CD4-positive, alpha-beta T cell treated with Interleukin-15 for 4 hours (primary cell): Measurements from ENCODE around the gene SMIM32.

Experiments used
- DNase-seq: peaks from one replicate; pipeline ENCODE4 v3.0.0-alpha.2; 2020; ENCODE audit warnings: low spot score

The SMIM32 gene

DNA sequence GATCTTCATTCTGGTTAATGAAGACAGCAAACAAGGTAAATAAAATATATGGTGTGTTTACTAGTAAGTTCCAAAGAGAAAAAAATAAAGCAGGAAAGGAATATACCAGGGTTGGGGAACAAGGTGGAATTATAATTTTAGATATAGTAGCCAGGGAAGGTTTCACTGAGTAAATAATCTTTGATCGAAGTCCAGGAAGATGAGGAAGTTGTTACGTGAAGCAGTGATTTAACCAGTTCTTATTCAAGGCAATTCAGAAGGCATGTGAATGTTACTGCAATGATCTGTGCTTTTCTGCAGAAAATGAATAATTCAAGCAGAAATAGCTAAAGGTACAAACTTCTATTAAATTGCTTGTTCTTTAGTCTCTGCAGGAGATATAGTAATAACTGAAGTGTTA, 6.2 kb downstream of the SMIM32 start:
- DNase-seq = no peak

DNA sequence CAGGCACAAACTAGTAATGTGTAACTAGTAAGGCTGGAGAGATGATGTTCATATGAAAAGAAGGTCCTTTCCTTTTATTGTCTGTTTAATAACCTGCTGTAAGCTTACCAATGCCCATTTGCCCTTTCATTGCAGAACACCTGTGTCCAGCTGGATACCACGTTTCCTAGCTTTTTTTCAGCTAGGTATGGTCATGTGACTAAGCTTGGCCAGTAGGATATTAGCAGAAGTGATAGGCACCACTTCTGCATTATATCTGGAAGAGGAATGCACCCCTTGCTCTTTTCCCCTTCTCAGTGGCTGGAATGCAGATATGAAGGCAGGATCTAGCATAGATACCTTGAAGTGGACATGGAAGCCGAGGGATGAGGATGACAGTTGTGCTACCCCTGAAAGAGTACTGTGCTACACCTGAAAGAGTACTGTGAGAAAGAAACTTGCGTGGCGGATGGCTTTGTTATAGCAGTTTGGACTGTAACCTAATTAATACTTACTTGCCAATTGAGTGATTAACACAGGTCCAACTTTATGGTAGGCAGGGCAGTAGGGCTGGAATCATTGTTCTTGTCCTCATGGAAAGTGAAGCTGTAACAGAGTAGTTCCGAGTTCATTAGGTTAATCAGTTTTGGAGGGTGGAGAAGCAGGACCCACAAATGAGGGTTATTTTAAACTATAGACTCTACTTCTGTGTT, 6.8 kb downstream of the SMIM32 start:
- DNase-seq = no peak

DNA sequence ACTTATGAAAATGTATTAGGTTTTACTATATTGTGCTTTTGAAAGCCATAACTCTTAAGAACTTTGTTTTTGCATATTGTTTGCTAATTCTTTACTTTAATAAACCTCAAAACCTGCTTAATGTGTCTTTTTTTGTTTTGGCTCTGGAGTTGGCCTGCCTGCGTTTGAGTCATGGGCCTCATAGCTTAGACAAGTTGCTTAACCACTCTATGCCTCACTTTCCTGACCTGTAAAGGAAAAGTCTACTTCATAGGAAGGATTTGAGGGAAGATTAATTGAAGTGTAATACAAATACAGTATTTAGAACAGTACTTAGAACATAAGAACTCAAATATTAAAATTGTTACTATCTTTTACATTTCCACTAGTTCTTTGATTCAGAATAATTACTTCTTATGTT, 10.3 kb downstream of the SMIM32 start:
- DNase-seq = no peak

DNA sequence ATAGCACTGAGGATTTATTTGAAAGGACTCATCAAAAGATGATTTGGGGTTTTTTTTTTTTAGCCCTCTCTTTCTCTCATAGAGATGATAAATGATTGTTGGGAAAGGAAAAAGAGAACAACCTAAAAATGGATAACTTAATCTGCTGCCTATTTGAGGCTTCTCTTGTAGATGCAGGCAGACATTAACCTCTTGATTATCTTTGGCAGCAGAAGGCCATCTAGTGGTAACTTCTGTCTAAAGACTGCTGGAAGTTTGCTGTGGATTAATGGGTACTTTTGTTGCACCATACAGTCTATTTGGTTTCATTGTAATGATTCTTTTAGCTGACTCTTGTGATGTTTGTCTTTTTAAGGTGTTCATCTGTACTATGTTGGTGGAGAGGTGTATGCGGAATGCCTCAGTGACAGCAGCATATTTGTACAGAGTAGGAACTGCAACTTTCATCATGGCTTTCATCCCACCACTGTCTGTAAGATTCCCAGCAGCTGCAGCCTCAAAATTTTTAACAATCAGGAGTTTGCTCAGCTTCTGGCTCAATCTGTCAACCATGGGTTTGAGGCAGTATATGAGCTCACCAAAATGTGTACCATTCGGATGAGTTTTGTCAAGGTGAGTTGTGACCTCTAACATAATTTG, 18.8 kb downstream of the SMIM32 start:
- no peak for DNase-seq

DNA sequence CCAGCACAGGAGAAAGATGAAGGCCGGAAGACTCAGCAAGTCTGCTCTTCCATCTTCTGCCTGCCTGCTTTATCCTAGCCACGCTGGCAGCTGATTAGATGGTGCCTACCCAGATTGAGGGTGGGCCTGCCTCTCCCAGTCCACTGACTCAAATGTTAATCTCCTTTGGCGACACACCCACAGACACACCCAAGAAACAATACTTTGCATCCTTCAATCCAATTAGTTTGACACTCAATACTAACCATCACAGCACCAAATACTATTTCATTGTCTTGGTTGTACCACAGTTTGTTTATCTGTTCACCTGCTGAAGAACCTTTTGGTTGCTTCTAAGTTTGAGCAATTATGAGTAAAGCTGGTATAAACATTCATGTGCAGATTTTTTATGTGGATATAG, 23.7 kb downstream of the SMIM32 start:
- no peak for DNase-seq

DNA sequence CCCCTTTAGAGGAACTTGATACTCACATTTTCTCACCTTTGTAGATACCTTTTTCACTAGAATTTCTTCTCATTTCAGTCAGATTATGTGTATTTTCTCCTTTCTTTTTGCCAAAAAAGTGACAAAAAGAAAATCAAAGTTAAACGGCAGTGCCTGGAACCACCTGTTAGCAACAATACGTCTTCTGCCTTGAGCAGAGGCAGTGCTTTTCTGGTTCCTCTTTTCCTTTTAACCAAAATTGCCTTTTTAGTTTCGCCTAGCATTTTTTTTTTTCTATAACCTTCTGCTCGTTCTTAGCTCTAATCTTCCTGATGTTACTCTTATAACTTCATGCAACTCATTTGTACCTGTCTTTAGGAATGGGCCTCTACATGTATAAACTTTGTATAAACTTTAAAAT, 26.1 kb downstream of the SMIM32 start:
- no peak for DNase-seq

DNA sequence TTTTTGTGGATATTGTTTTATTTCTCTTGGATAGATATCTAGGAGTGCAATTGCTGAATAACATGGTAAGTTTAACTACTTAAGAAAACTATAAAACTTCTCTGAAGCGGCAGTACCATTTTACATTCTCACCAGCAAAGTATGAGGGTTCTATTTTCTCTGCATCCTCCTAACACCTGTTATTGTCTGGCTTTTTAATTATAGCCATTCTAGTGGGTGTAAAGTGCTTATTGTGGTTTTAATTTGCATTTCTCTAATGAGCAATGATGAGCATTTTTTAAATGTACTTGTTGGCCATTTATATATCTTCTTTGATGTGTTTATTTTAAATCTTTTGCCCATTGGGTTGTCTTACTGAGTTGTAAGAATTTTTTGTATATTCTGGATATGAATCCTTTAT, 28.7 kb downstream of the SMIM32 start:
- DNase-seq = no peak

DNA sequence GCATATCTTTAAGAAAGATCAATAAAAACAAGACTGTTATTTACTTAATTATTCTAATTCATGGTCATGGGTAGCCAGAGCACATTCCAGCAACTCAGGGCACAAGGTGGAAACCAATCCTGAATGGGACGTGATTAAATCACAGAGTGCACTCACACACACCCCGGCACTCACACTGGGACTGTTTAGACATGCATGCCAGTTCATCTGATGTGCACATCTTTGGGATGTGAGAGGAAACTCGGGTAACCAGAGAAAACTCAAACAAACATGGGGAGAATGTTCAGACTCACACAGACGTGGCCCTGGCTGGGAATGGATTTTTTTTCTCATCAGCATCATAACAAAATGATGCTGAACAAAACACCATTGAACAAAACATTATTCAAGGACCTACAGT, 31.0 kb downstream of the SMIM32 start:
- DNase-seq = no peak

DNA sequence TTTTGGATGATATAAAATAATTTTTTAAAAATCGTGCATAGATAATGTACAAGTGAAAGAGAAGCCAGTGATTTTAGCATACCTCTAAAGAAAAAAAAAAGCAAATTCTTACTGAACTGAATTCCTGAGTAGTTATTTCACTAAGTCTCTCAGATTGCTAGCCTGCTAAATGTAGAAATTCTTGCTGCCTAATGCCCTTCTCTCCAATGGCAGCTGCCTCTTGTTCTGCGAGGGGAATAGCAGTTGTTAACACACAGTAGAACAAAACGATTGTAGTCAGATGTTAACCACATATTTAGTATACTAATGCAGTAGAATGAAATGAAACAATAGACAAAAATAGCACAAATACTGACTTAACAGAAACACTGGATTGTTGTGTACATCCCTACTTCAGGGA, 33.5 kb downstream of the SMIM32 start:
- no peak for DNase-seq

DNA sequence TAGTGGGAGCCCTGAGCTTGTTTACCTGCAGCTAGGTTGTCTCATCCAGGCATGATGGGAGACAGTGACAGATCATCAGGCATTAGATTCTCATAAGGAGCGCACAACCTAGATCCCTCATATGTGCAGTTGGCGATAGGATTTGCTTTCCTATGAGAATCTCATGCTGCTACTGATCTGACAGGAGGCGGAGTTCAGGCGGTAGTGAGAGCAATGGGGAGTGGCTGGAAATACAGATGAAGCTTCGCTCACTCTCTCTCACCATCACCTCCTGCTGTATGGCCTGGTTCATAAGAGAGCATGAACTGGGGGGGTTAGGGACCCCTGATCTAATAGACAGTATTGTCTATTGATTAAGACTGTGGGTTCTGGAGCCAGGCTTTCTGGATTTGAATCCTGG, 35.4 kb downstream of the SMIM32 start:
- no peak for DNase-seq

DNA sequence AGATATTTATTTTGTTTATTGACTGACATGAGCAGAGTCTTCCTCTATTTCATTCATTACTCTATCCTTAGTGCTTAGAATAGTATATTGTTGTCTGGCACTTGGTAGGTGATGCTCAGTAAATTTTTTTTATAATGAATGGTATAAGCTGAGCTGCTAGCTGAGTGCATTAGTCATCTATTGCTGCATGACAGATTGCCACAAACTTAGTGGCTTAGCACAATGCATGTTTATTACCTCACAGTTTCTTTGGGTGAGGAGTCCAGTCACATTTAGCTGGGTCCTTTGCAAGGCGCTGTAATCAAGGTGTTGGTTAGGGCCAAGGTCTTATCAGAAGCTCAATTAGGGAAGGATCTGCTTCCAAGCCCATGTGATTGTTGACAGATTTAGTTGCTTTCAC, 37.2 kb downstream of the SMIM32 start:
- DNase-seq = no peak

DNA sequence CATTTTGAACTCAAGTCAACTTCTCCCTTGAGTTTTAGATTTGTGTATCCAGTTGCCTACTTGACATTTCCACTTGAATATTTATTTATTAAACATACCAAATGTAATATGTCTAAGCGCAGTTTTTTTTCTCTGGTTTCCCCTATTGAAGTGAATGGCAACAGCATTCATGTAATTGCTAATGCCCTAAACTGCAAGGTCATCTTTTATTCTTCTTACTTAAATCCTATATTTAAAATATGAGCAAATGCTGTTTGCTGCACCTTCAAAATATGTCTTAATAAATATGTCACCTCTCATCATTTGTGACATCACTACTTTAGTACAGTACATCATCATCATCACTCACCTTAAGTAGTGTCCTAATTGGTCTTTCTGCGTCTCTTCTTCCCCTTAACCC, 37.9 kb downstream of the SMIM32 start:
- DNase-seq = no peak

DNA sequence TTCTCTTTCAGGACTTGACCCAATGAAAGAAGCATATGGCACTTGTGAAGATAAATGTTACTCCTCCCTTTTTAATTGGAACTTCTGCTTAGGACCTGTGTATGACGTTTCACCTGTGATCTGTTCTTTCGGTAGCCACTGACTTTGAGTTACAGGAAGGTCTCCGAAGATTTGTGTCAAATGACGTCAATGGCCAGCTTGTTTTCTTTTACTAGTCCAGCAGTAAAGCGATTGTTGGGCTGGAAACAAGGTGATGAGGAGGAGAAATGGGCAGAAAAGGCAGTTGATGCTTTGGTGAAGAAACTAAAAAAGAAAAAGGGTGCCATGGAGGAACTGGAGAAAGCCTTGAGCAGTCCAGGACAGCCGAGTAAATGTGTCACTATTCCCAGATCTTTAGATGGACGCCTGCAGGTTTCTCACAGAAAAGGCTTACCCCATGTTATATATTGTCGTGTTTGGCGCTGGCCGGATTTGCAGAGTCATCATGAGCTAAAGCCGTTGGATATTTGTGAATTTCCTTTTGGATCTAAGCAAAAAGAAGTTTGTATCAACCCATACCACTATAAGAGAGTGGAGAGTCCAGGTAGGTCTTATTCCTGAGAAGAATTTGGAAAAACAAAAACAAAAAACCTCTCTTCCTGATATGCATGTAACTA, 39.3 kb downstream of the SMIM32 start:
- DNase-seq = no peak

DNA sequence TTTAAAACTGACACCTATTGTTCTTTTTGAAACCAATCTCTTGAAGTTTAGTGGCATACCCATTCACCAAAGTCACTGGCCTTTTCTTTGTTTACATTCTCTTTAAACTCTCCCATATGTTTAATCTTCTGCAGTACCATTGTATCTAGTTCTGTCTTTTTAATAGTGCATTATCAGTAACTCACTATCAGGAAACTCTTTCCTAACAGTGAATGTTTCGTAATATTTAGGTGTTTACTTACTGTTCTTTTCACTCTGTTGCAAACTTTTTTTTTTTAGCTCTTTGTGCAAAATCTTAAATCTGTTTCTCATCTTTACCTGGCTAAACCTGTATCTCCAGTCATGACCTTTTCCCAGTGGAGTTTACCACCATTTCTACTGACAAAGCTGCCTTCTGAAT, 43.1 kb downstream of the SMIM32 start:
- DNase-seq = no peak

DNA sequence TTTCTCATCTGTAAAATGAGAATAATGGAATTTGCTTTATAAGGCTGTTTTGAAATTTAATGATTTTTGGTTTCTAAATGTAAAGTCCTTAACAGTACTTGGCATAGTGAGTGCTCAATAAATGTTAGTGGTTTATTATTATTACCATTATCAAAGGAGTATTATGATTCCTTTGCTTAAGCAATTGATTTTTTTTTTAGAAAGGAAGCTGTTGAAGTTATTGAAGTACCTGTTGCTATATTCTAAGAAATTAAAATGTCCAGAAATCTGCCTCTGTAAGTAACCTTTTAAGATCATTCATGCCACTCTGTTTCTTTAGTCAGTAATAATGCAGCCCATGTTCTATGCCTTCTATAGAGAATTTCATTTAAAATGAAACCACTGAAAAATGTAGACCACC, 45.3 kb downstream of the SMIM32 start:
- DNase-seq = no peak

DNA sequence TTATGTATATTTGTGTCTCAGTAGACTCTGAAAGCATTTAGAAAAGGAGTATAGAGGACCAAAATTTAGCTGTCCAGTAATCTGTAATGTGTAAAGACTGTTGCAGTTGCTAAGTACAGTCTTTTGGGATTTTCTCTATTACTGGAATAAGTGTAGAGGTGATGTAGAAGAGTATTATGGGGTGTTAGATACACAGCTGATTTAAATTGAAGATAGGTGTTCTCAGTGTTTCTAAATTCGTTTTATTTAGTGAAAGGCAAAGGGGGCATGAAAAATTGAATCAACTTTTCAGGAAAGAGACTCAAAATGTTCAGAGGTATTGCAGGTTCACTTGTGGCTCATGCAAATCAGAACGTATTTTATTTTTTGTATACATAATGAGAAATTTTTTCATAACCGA, 46.8 kb downstream of the SMIM32 start:
- no peak for DNase-seq

DNA sequence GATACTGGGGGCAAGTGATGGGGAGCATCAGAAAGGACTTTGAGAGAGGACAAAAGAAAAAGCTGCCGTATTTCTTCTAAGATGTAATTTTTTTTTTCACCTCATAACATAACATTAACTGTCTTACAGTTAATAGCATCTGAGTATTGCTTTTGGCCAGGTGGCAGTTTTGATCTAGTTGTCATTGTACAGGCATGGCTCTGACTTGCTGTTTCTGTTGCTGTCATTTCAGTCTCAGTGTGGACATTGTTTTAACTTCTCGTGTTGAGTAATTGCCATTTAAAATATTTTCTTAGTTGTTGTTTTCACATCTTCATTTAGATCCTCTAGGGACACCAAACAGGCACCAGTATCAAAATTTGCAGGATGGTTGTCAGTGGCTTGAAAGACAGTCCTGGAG, 47.9 kb downstream of the SMIM32 start:
- no peak for DNase-seq

DNA sequence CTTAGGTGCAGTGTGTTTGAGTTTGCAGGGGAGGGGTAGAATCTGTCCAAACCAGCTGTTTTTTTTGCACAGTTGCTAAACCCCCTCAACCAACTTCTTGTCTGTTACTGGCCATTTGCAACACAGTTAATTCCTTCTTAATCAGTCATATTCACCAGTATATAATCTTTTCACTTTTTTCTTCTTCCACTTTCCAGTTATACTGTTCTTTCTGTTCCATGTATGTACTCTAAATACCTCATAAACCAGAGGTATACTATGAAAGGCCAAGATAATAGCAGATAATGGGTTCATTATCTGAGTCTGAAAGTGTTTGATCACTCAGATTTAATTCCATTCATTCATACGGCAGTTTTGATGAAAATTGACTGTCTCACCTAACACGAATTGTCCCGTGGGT, 49.2 kb downstream of the SMIM32 start:
- DNase-seq = no peak

DNA sequence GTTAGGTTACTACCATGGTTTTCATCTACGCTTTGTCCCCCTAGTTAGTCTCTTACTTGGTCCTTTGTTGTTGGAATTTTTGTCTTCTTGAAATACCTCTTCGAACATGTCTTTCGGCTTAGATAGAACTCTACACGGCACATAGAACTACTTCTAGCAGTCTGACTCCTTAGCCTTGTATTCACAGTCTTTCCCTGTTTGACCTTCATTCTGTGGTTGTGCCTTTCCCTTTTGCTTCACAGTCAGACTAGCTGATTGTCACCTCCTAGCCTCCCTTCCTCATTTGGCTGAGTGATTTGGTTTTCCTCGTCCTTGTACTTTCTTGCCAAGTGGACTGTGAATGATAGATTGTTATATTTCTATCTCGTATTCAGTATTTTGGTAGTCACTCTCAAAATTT, 49.6 kb downstream of the SMIM32 start:
- no peak for DNase-seq

DNA sequence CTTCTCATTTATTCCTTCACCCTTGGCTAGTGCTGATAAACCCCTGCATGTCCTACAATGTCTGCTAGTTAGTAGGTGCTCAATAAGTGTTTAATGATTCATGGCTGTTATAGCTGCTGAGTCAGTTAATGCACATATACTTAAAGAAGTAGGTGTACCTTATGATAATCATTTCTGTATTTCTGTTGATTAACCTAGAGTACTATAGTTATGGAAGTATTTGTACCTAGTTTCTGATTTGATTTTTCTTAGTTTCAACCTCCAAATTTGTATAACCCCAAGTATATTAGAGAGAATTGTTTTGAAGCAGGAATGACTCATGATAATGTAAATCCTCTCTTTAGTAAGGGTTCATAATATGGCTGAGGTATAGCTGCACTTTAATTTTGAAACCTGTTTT, 51.4 kb downstream of the SMIM32 start:
- no peak for DNase-seq
